ENCODE results near the gene UBE4A. TPM values are rescaled to one million over a fixed set of nuclear protein-coding genes. Genes with fewer than 3 reads are reported as not detected.
A peak's percentile ranks its signal among the peaks of the same experiment; 100 is the strongest.

The UBE4A gene
- total and polyA plus RNA-seq, 10 of the 15 experiments (the other 5 are each of a cell fraction or from before 2014, with no cell fraction given) = 6.2 to 39.6 (median 30.3) TPM

GRCh38 chr11:118401880-118402590 is 42.6 kb downstream of the UBE4A start:
- DNase-seq (ENCODE audit: low read depth, low spot score) (no peak), FAIRE-seq (no peak), ATAC-seq (peak; percentile 26)
- intact Hi-C loops (cut with micrococcal nuclease; ENCODE audit: unreplicated experiment) = loop anchor here (2.0 kb wide), 1 partner anchor 33 kb away; no protein-coding TSS in a partner anchor
- POLR2A ChIA-PET = interaction anchor here (0.7 to 1.4 kb wide), 8 partner anchors 9 to 729 kb away, joined by 3 to 5 read pairs (median 4); no protein-coding TSS in a partner anchor
- under 1% methylated on average over 22 of the region's 22 CpGs for WGBS (ENCODE audit: insufficient coverage, insufficient replicate concordance, low lambda C conversion rate, missing lambda C conversion rate)
- peak overlapping the region; percentile 83 for H3K4me2 ChIP-seq (ENCODE audit: control insufficient read depth, insufficient read depth)
- no peak for TF ChIP-seq STAT1 (conservative IDR thresholded peaks at IDR 0.05)
- no peak for TF ChIP-seq EED (IDR thresholded peaks at IDR 0.05; ENCODE audit: low read depth)
- TF ChIP-seq SP1 (IDR thresholded peaks at IDR 0.05; ENCODE audit: low read depth, low read length) = no peak
- TF ChIP-seq NR2F1 (conservative IDR thresholded peaks at IDR 0.05) = no peak
- no peak for TF ChIP-seq CREB1 (IDR thresholded peaks at IDR 0.05; ENCODE audit: low read depth)
- no peak for TF ChIP-seq MLLT1 (IDR thresholded peaks at IDR 0.05)
- no peak for TF ChIP-seq ATF7 (IDR thresholded peaks at IDR 0.05; ENCODE audit: low read depth)
- no peak for TF ChIP-seq CHD4 (IDR thresholded peaks at IDR 0.05)
- TF ChIP-seq CREM (IDR thresholded peaks at IDR 0.05; ENCODE audit: low read depth) = no peak
- no peak for TF ChIP-seq EP300 (IDR thresholded peaks at IDR 0.05; ENCODE audit: borderline replicate concordance in 1 of 2, control insufficient read depth in 1 of 2, low read depth in 2 of 2, low read length in 2 of 2)
- TF ChIP-seq POU2F2 (IDR thresholded peaks at IDR 0.05; ENCODE audit: borderline replicate concordance, low read depth, low read length) = no peak
- TF ChIP-seq HDAC2 (IDR thresholded peaks at IDR 0.05) = no peak
- TF ChIP-seq BCLAF1 (IDR thresholded peaks at IDR 0.05) = no peak
- no peak for TF ChIP-seq POLR2AphosphoS2 (IDR thresholded peaks at IDR 0.05; ENCODE audit: low read depth, low read length)
- TF ChIP-seq MEF2B (IDR thresholded peaks at IDR 0.05; ENCODE audit: partially characterized antibody, poor library complexity, severe bottlenecking) = no peak
- TF ChIP-seq CHD1 (IDR thresholded peaks at IDR 0.05; ENCODE audit: low read depth, low read length) = no peak
- TF ChIP-seq SREBF1 (IDR thresholded peaks at IDR 0.05; ENCODE audit: low read length) = no peak
- no peak for TF ChIP-seq NFYA (IDR thresholded peaks at IDR 0.05; ENCODE audit: borderline replicate concordance, low read depth, low read length)
- H3K9me3 ChIP-seq (replicated peaks; ENCODE audit: control insufficient read depth, insufficient read depth, low read length) = no peaks in the 10 kb centered on the region
- SMC1A ChIA-PET (ENCODE audit: uncharacterized antibody, unreplicated experiment) = interaction anchor here (0.7 to 2.1 kb wide), 12 partner anchors 10 to 90 kb away, joined by 3 to 10 read pairs (median 4); no protein-coding TSS in a partner anchor
- TSS peak; percentile 70 for BruUV-seq (replicated peaks)
- H3K36me3 ChIP-seq (ENCODE audit: control insufficient read depth in 2 of 2, insufficient read depth in 2 of 2, low read length in 1 of 2) = peaks cover 0 to 6% of the 10 kb centered on the region in 2 experiments; a peak in 2 of 4 replicates
- H3K79me2 ChIP-seq (ENCODE audit: control insufficient read depth, insufficient read depth, low read length) = peaks cover 62% of the 10 kb centered on the region
- H3K9ac ChIP-seq (ENCODE audit: control insufficient read depth, insufficient read depth, low read length) = peak overlapping the region; percentile 94
- H4K20me1 ChIP-seq (ENCODE audit: control insufficient read depth, insufficient read depth) = no peaks in the 10 kb centered on the region
- RAD21 ChIA-PET (ENCODE audit: unreplicated experiment) = interaction anchor here (0.8 to 3.0 kb wide), 6 partner anchors 33 to 86 kb away, joined by 3 to 13 read pairs (median 6); partner anchors contain the start of gene KMT2A
- peak overlapping the region; percentile 99; the same call in 1 of the 2 replicates for H2AFZ ChIP-seq (ENCODE audit: control insufficient read depth, low read depth, low read length)
- H3K27me3 ChIP-seq (replicated peaks in 1 of 2; ENCODE audit: control insufficient read depth in 2 of 2, insufficient read depth in 2 of 2, low read length in 1 of 2) = no peaks in the 10 kb centered on the region
- H3K27ac ChIP-seq (ENCODE audit: control insufficient read depth, insufficient read depth) = peak overlapping the region; percentile 98
- peaks cover 15% of the 10 kb centered on the region; the same call in 1 of the 2 replicates for H3K4me1 ChIP-seq (ENCODE audit: control insufficient read depth, insufficient read depth, low read length)
- H3K4me3 ChIP-seq = peak overlapping the region; percentile 89
- CTCF ChIA-PET = interaction anchor here (0.6 to 3.2 kb wide), 10 partner anchors 9 to 203 kb away, joined by 3 to 29 read pairs (median 4); no protein-coding TSS in a partner anchor
- in situ Hi-C loops (cut with MboI) = no loop called here
